ENCODE results near the gene B4GALNT3. TPM values are rescaled to one million over a fixed set of nuclear protein-coding genes. Genes with fewer than 3 reads are reported as not detected.

The B4GALNT3 gene
- total RNA-seq, 1 donor from 2014 or later = 49.6 TPM

DNA sequence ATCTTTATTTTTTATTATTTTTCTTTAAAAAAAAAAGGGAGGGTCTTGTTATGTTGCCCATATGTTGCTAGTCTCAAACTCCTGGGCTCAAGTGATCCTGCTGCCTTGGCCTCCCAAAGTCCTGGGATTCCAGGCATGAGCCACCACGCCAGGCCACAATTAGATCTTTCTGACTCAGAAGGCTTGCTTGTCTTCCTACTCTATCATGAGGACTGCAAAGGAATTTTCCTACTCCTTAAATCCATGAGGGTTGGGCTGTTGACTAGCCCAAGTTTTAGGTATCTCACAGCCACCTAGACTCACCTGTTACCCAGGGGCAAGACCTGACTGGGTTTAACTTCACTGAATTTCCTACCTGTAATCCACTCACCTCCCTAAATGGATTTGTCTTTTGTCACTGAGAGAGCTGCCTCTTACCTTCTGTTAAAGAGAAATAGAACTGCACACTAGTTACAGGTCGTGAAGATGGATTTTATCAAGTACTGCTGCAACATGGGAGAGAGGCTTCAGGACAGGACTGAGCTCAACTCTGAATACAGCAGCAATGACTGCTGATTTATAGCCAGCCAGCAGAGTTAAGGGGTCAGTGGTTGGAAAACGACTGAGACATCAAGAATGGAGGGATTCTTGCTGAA, 72.3 kb downstream of the B4GALNT3 start:
- intact Hi-C loops (cut with micrococcal nuclease) = no loop called here
- ATAC-seq = peak; percentile 36
- no peak for DNase-seq

DNA sequence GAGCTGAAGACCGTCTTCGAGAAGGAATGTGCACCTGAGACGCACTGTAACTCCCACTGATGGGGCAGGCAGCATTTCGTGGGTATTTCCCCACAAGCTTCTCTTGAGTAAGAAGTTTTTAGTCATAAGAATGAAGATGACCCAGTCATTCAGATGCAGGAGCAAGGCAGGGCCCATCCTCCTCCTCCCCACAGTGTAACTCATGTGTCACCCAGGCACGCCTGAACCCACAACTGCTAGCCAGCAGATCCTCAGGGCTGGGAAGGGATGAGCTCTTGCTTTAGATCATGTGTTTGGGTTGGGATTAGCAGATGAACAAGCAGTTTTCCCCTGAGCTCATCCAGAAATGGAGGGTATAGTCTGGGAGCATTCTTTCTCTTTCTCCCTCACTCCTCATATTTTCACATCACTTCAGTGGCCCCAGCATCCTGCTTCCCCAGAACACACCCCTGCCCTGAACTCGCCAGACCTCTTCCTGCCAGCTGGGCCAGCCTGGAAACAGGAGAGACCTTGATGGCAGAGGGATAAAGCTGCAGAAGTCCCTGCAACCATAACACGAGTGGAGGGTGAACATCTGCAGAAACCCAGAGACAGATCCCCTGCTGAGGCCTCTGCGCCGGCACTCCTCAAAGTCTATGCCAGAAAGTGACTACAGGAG, 73.3 kb downstream of the B4GALNT3 start:
- intact Hi-C loops (cut with micrococcal nuclease) = no loop called here
- no peak for ATAC-seq
- DNase-seq = no peak

DNA sequence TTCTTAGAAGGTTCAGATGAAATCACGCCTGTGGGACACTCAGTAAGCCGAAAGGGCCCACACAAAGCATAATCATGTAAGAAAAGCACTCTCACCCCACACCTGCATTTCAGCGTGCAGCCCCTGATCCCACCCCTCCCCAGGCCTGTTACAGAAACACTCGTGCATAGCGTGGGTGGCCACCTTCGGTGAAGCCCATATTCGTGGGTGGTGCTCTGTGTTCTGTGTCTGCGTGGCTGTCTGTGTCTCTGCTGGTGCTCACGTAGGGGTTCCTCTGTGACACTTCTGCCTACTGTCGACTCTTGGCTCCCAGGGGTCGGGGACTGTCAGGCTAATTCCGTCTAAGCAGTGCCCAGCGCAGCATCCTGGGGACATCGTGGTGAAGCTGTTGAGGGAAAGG, 74.0 kb downstream of the B4GALNT3 start:
- no peak for ATAC-seq
- no peak for DNase-seq
- intact Hi-C loops (cut with micrococcal nuclease) = no loop called here

- intact Hi-C loops (cut with micrococcal nuclease) = no loop called here
- ATAC-seq (no peak), DNase-seq (no peak)
Measured at GRCh38 chr12:534216-534615, 74.5 kb downstream of the B4GALNT3 start.

DNA sequence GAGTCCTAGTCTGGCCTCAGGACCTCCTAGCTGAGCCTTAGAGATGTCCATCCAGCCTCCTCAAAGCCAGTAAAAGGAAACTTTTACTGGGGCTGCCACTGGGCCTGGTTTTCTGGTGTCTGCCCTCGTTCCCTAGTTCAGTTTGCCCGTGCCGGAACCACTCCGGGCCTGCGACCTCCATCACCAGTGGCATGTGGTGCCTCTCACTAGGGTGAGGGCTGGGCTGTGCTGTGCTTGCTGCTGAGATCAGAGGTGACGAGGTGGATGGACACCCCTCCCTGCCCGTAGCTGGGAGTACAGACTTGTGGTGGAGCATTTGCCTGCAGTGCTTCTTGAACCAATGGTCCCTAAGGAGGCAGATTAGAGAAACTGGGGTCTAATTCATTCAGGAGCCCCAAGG, 75.7 kb downstream of the B4GALNT3 start:
- intact Hi-C loops (cut with micrococcal nuclease) = no loop called here
- no peak for DNase-seq
- no peak for ATAC-seq

- DNase-seq (no peak), ATAC-seq (no peak)
- intact Hi-C loops (cut with micrococcal nuclease) = no loop called here
Measured at GRCh38 chr12:536751-537245, 77.1 kb downstream of the B4GALNT3 start.

- no peak for DNase-seq
- no peak for ATAC-seq
- intact Hi-C loops (cut with micrococcal nuclease) = no loop called here
Measured at GRCh38 chr12:537772-538171, 78.0 kb downstream of the B4GALNT3 start.

- peak; percentile 85 for DNase-seq
- intact Hi-C loops (cut with micrococcal nuclease) = no loop called here
Measured at GRCh38 chr12:538731-539539, 79.2 kb downstream of the B4GALNT3 start.

DNA sequence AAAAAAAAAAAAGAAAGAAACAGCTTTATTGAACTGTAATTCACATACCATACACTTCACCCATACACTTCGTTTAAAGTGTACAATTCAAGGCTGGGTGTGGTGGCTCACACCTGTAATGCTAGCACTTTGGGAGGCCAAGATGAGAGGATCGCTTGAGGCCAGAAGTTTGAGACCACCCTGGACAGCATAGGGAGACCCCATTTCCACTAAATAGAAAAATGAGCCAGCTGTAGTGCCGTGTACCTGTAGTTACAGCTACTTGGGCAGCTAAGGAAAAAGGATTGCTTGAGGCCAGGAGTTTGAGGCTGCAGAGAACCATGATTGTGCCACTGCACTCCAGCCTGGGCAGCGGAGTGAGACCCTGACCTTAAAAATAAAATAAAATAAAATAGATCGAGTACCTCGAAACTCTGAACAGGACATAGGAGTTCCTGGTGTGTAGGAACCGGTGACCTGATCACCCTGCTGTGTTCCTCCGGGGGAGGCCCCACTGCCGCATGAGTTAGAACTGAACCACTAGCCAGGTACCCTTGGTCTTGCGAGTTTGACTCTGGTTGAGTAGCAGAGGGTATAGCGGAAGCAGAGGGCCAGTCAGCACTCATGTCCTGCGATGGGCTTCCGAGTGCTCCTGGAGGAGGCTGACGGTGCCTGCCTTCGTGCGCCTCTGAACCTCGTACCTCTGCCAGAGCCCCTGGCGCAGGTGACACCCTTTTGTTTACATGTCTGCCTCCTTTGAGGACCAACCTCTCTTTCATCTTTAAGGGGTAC, 80.0 kb downstream of the B4GALNT3 start:
- intact Hi-C loops (cut with micrococcal nuclease) = no loop called here
- DNase-seq (no peak), ATAC-seq (no peak)

More at GRCh38 chr12:538731-539539, 79.2 kb downstream of the B4GALNT3 start:
- peak; percentile 65 for ATAC-seq

- ATAC-seq = peak; percentile 38
- intact Hi-C loops (cut with micrococcal nuclease) = no loop called here
- no peak for DNase-seq
Measured at GRCh38 chr12:541676-542324, 82.1 kb downstream of the B4GALNT3 start.

DNA sequence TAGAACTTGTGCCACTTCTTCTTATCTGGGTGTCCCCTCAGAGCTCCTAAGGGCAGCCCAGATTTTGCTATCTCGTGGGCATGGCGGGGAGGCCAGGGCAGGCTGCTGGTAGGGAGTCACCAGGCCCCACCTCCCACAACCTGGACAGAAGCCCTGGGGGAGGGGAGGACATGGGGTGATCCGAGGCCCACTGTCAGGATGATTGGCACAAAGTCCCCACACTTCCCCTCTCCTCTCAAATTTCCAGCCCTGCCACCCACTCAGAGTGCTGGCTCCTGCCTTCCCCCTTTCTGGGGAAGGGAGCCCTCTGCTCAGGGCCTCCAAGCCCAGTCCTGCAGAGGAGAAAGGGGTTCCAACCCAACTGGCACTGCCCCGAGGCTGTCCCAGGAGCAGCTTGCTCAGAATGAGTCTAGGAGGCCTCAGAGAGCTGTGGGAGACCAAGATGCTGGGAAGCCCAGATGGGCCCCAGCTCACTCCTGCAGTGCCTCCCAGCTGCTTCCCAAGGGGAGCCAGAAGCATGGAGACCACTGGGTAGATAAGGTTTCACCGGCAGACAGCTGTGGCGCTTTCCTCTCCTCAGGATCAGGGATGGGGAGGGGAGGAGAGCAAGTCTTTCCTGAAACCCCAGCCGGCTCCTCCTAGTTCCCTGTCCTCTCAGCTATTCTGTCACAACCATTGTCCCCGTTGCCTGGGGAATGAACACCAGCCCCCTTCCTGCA, 82.8 kb downstream of the B4GALNT3 start:
- ATAC-seq (peak; percentile 58), DNase-seq (peak; percentile 54)
- intact Hi-C loops (cut with micrococcal nuclease) = no loop called here

DNA sequence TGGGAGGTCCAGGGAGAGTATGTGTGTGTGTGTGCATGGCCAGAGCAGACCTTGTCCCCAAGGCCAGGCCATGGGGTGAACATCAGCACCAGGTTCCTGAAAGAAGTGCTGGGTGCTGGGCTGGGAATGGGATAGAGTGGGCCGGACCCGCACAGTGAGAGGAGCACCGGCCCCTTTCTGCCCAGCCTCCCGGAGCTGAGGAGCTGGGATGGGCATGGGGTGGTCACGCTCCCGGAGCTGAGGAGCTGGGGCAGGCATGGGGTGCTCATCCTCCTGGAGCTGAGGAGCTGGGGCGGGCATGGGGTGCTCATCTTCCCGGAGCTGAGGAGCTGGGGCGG, 83.3 kb downstream of the B4GALNT3 start:
- DNase-seq (no peak), ATAC-seq (no peak)
- intact Hi-C loops (cut with micrococcal nuclease) = no loop called here

DNA sequence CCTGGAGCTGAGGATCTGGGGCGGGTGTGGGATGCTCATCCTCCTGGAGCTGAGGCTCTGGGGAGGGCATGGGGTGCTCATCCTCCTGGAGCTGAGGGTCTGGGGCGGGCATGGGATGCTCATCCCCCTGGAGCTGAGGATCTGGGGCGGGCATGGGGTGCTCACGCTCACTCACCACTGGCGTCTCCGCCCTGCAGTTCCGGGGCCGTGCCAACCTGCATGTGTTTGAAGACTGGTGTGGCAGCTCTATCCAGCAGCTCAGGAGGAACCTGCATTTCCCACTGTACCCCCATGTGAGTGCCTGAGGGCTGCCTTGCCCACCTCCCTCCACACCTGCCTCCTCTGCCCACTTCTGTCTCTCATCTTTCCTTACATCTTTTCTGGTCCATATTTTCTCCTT, 84.4 kb downstream of the B4GALNT3 start:
- intact Hi-C loops (cut with micrococcal nuclease) = no loop called here
- ATAC-seq (no peak), DNase-seq (no peak)

DNA sequence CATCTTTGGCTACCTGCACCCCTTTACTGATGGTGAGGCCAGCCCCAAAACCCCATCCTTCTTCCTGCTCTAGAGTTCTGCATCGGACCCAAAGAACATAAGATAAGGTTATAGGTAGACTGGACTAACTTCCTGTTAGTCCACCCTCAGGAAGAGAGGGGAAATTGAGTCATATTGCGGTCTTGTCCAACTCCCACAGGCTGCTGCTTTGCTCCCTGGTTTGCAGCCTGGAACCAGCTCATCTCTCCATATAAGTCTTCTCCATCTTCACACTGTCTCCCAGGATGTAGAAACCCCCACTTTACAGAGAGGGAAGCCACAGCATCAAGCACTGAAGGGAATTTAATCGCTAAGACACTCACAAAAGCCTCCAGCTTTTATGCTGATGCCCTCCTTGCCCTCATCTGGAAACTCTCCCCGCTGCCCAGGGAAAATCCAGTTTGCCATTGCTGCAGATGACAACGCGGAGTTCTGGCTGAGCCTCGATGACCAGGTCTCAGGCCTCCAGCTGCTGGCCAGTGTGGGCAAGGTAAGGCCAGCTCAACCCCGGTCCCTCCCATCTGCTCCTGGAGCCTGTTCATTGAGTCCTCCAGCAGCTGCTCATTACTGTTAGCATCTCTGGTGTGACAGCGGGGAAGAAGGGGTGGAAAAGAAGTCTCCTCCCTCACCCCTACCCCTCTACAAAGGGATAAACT, 85.3 kb downstream of the B4GALNT3 start:
- intact Hi-C loops (cut with micrococcal nuclease) = loop anchor here (5.0 kb wide), 1 partner anchor 88 kb away; the partner anchor contains the start of gene B4GALNT3
- ATAC-seq (no peak), DNase-seq (no peak)

GRCh38 chr12:545835-546234, 86.1 kb downstream of the B4GALNT3 start:
- no peak for DNase-seq
- no peak for ATAC-seq
- intact Hi-C loops (cut with micrococcal nuclease) = loop anchor here (5.0 kb wide), 1 partner anchor 89 kb away; the partner anchor contains the start of gene B4GALNT3

GRCh38 chr12:546265-546919, 86.7 kb downstream of the B4GALNT3 start:
- ATAC-seq = no peak
- intact Hi-C loops (cut with micrococcal nuclease) = loop anchor here (5.0 kb wide), 1 partner anchor 89 kb away; the partner anchor contains the start of gene B4GALNT3

More at GRCh38 chr12:546265-546919, 86.7 kb downstream of the B4GALNT3 start:
- DNase-seq = no peak

Data from left ventricle myocardium superior (tissue), 1 donor.